Left lung (tissue), 10 donors: ENCODE results near the gene FAM151A. TPM values are rescaled to one million over a fixed set of nuclear protein-coding genes. Genes with fewer than 3 reads are reported as not detected.

ENCODE experiments used
- ATAC-seq: fragments of 200-7000 bp; cut with Tn5 transposase; one replicate; pipeline ENCODE4 v1.9.1; 2020; ENCODE audit warnings: moderate library complexity
- DNase-seq, 4 donors: peaks; one replicate each; pipeline ENCODE4 v3.0.0-alpha.2; 2013 to 2020
- H3K27ac ChIP-seq, 2 donors: fragments of 200-600 bp; sonication (generic) in 1 of 2; one replicate each; pipeline versions ENCODE4 v1.5.0 to v1.8.0; 2020 to 2021
- H3K27me3 ChIP-seq, 2 donors: fragments of 200-600 bp; sonication (generic) in 1 of 2; one replicate each; pipeline versions ENCODE4 v1.5.0 to v1.8.0; 2020 to 2021
- H3K36me3 ChIP-seq, 2 donors: fragments of 200-600 bp; sonication (generic) in 1 of 2; one replicate each; pipeline versions ENCODE4 v1.5.0 to v1.8.0; 2020 to 2021
- H3K4me1 ChIP-seq, 2 donors: fragments of 200-600 bp; one replicate each; pipeline ENCODE4 v1.8.0; 2021
- H3K4me3 ChIP-seq, 2 donors: fragments of 200-600 bp; sonication (generic) in 1 of 2; one replicate each; pipeline versions ENCODE4 v1.5.0 to v1.8.0; 2020 to 2021; ENCODE audit warnings: mild to moderate bottlenecking in 1 of 2
- H3K9me3 ChIP-seq, 2 donors: fragments of 200-600 bp; sonication (generic) in 1 of 2; one replicate each; pipeline versions ENCODE4 v1.5.0 to v1.8.0; 2020 to 2021
- CTCF ChIP-seq, 2 donors: fragments of 200-600 bp; sonication (generic) in 1 of 2; IDR thresholded peaks; one replicate each; pipeline versions ENCODE4 v1.5.0 to v1.8.0; 2021; ENCODE audit warnings: antibody characterized with exemption in 2 of 2
- intact Hi-C, 2 donors: fragments of 100-400 bp; cut with DNase I; formaldehyde crosslinking; loops; one replicate each; pipeline versions ENCODE4 v1.11.2 to v1.14.2; 2022
- polyA plus RNA-seq, 6 donors: library from polyadenylated mRNA; unstranded; fragments of 120-200 nt; gene quantifications; one replicate each; pipeline ENCODE4 v1.2.1, GENCODE V29; 2013; ENCODE audit not compliant: insufficient read length in 6 of 6
- total RNA-seq, 2 donors: library from RNA; stranded (reverse); fragmentation: NEBNext Ultra II Directional; extraction: Animal tissue kit (Norgen Biotek cat#: 25700); gene quantifications; one replicate each; pipeline ENCODE4 v1.2.1, GENCODE V29; 2021
- donor health status: DM: no; HTN: yes; CAD: no.
- donor health status: DM: no; HTN: no; CAD: no.

Gene FAM151A
- total and polyA plus RNA-seq, 8 donors = 0.44 to 1.4 (median 0.67) TPM; not detected in 2

GRCh38 chr1:54574158-54574778 lies 49.1 kb downstream of the FAM151A start:
- no peak for ATAC-seq

GRCh38 chr1:54572542-54572850 lies 50.8 kb downstream of the FAM151A start:
- H3K36me3 ChIP-seq = no peaks in the 10 kb centered on the region
- DNase-seq (no peak), ATAC-seq (no peak)
- H3K4me3 ChIP-seq = no peak overlapping the region
- H3K9me3 ChIP-seq = no peaks in the 10 kb centered on the region
- no peaks in the 10 kb centered on the region for H3K27me3 ChIP-seq
- TF ChIP-seq CTCF (IDR thresholded peaks at IDR 0.05) = no peak
- no peak overlapping the region for H3K27ac ChIP-seq
- peaks cover 0 to 30% of the 10 kb centered on the region in 2 donors for H3K4me1 ChIP-seq
- intact Hi-C loops = no loop called here

More at GRCh38 chr1:54574158-54574778, 49.1 kb downstream of the FAM151A start:
- no peaks in the 10 kb centered on the region for H3K9me3 ChIP-seq
- no peak overlapping the region for H3K4me3 ChIP-seq
- peaks cover 0 to 26% of the 10 kb centered on the region in 2 donors for H3K4me1 ChIP-seq
- no peaks in the 10 kb centered on the region for H3K36me3 ChIP-seq
- no peak for TF ChIP-seq CTCF (IDR thresholded peaks at IDR 0.05)
- intact Hi-C loops = no loop called here
- no peaks in the 10 kb centered on the region for H3K27me3 ChIP-seq
- peak in 1 of 4 donors; percentile 67 for DNase-seq
- no peak overlapping the region for H3K27ac ChIP-seq

- ATAC-seq (peak; percentile 11), DNase-seq (peak in 1 of 4 donors; percentile 50)
- no peak overlapping the region for H3K27ac ChIP-seq
- H3K36me3 ChIP-seq = no peaks in the 10 kb centered on the region
- H3K27me3 ChIP-seq = no peaks in the 10 kb centered on the region
- H3K4me1 ChIP-seq = peaks cover 0 to 31% of the 10 kb centered on the region in 2 donors
- intact Hi-C loops = no loop called here
- no peaks in the 10 kb centered on the region for H3K9me3 ChIP-seq
- no peak for TF ChIP-seq CTCF (IDR thresholded peaks at IDR 0.05)
- H3K4me3 ChIP-seq = no peak overlapping the region
These were observed 51.4 kb downstream of the FAM151A start for GRCh38 chr1:54571803-54572541.

GRCh38 chr1:54571326-54571725 lies 52.0 kb downstream of the FAM151A start:
- no peaks in the 10 kb centered on the region for H3K27me3 ChIP-seq
- ATAC-seq = peak; percentile 54
- no peak overlapping the region for H3K27ac ChIP-seq
- intact Hi-C loops = no loop called here
- H3K36me3 ChIP-seq = no peaks in the 10 kb centered on the region
- no peak for TF ChIP-seq CTCF (IDR thresholded peaks at IDR 0.05)
- no peaks in the 10 kb centered on the region for H3K9me3 ChIP-seq
- H3K4me1 ChIP-seq = peaks cover 0 to 31% of the 10 kb centered on the region in 2 donors
- peak in 1 of 4 donors; percentile 40 for DNase-seq
- no peak overlapping the region for H3K4me3 ChIP-seq

GRCh38 chr1:54570161-54570560 lies 53.2 kb downstream of the FAM151A start:
- Histone ChIP-seq H3K36me3 (no peaks in the 10 kb centered on the region), H3K27ac (no peak overlapping the region), H3K4me3 (no peak overlapping the region), H3K9me3 (no peaks in the 10 kb centered on the region), H3K27me3 (no peaks in the 10 kb centered on the region), H3K4me1 (peaks cover 0 to 31% of the 10 kb centered on the region in 2 donors)
- DNase-seq (no peak), ATAC-seq (no peak)
- TF ChIP-seq CTCF (IDR thresholded peaks at IDR 0.05) = no peak
- intact Hi-C loops = no loop called here
